Inflammatory macrophage (primary cell): Measurements from ENCODE around the gene ITGA6.
A peak's percentile ranks its signal among the peaks of the same experiment; 100 is the strongest.

Experiments used
- DNase-seq, 2 donors: peaks; one replicate each; pipeline ENCODE4 v3.0.0-alpha.2; 2020 to 2022

Gene ITGA6

DNA sequence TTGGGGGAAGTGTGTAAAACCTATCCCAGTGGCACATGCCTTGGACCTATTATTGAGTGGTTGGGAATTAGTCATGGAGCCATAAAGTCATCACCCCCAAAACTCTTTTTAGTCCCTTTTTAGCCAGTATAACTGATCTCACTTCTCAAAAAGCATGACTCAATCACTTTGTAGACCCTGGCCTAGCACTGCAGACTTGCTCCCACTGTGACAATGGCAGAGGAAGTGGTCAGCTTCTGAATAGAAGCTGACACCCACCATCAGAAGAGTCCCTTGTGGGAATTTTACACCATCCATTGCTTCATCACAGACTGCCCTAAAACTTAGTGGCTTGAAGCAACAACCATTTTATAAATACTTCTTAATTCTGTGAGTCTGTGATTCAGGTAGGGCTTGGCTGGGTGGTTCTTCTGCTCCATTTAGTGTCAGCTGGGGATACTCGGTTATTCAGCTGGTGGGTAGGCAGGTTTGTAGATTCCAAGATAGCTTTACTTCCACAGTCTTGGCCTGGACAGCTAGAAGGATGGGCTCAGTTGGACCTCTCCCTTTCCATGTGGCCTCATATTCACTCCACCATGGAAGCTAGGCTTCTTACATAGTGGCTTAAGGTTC is 10.8 kb upstream of the ITGA6 start:
- peak; percentile 83 to 95 for DNase-seq

DNA sequence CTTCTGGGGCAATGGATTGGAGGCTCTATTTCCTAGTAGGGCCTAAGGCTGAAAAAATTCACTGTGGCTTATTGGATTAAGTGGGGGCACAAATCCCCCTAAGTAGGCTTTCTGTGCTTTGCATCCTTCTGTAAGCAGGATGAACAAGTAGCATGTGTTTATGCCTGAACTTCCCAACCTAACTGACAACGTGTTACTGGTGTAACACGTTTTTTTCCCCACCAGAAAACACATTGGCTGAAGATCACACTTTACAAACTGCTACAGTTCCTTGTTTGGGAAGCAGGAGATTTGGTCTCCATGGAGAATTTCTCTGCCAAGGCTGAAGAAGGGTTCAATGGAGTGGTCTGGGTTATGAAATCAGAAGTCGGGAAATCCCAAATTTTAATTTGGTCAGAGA is 7.2 kb upstream of the ITGA6 start:
- no peak for DNase-seq

DNA sequence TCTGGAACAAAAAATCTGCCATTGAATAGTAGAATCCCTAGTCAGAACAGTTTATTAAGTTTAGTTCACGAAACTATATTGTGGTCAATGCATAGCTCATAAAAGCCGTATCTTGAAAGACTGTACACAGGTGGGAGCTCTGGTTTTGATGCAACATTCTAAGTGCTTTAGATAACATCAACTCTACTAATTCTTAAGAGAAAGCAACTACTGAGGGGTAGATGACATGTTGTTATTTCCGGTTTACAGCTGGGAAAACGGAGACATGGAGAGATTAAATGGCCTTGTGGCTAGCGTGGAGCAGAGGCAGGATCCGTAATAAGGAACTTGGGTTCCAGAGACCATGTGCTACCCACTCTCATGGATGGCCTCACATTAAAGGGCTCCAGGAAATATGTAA is 4.2 kb upstream of the ITGA6 start:
- no peak for DNase-seq

DNA sequence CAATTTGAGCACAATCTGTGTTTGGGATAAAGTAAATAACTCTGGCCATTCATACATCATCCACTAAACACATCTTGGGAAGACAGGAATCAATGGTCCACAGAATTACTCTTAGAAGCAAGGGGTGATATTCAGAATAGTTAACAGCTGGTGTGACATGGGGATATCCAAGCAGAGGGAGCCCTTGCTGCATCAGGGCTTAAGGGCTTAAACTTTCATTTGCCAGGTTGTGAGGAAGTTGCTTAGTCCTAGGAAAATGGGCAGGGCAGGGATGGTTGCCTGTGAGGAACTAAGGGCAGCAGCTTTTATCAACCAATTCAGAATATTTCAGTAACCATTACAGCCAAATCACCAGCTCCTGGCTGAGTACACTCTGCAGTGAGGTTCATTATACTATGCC is 2.0 kb upstream of the ITGA6 start:
- peak; percentile 5 to 42 for DNase-seq

DNA sequence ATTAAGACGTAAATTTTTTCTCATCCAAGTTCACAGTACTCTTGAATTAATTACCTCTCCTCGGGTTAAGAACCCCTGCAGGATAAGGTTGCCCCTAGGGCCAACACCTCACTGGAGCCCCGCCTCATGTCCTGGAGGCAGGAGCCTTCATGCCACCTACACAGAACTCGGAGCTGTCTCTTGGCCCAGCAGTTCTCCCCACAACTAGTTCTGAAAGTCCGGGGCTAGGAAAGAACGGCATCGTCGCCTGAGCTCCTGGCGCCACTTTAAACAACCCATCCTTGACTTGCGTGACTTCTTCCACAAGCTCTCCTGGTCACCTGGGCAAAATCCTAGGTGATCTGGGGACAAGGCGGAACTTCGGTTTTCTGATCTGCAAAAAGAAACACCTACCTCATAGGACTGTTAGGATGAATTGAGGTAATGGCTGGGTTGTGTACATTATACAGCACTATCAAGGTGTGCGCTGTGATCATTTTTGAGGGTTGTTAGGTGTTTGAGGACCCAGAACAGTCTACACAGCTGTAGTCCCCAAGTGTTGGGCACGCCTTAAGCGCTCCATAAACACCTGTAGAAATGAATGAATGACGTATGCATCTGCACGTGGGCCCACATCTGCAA is 641 bp upstream of the ITGA6 start:
- DNase-seq: no peak

DNA sequence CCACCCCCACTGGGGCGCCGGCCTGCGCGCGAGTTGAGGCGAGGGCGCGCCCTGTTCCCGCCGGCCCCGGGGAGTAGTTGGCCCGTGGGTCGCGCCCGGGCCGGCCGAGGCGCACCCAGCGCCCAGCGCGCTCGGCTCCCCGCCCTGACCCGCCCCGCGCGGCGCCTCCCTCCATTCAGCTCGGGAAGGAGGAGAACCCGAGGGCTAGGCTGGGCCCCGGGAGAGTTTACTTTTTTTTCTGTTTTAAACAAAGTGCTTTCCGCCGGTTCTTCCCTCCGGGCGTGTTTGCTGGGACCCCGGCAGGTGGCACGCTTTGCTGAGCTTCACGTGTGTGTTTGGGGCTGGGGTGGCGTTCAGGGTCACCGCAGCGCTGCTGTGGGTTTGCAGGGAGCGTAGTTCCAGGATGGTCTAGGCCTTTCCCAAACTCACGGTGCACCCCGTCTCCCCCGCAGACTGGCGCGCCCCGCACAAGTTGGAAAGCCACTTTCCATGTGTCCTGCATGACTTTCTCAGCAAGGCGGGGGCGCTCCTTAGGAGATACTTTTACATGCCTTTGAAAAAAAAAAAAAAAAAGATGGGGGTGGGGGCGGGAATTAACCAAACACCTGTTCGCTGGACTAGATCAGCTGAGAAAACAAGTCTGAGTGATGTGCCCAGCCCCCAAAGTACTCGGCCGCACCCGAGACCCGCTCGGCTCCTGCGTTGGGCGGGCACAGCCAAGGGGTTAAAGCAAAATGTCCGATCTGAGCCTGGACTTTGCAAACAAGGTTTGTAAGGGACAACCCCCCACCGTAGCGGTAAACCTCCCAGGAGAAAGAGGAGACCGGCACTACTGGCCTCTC is 825 bp downstream of the ITGA6 start:
- DNase-seq: peak; percentile 28 to 43

DNA sequence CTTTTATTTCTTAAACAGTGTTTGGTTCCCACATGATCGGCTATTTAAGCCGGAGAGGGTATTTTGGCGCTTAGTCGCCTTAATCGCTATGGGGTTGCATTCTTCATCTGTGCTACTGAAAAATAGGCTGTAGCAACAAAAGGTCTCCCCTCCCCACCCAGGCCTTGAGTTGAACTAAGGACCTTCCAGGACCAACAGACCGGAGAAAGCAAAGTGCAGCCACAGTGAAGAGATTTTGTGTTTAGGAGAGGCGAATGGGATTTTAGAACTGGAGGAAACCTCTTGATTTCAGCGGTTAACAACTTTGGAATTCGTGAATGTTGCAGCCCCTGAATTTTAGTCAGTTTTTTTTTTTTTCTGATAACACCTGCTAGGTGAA is 1.4 kb downstream of the ITGA6 start:
- no peak for DNase-seq

DNA sequence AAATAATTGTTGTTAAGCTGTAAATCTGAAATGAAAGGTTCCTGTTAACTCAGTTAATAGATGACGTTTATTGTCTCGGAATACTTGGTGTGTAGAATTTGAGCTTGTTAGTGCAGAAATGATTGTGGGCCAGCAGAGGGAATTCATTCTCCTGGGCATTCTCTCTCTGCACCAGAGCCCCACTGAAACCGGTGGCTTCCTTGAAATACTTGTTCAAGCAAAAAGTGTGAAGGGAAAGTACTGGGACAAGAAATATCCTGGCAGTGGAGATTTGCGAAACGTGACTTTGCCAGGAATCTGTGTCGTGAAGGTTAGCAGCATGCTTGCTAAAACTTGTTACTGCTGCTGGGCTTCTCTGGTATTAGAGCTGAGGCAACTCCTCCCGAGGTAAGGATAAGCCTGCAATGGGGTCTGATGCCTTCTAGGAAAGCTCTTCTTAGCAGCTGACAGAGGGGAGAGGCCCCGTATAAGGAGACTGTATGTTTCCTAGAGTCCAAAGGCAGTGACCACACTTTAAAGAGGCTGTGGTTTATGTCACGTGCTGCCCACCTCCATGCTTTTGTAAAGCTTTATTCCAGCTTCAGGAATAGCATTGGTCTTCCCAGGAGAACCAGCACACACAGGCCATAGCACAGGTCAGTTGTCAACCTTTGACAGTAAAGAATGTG is 2.0 kb downstream of the ITGA6 start:
- DNase-seq: peak; percentile 9 to 24

DNA sequence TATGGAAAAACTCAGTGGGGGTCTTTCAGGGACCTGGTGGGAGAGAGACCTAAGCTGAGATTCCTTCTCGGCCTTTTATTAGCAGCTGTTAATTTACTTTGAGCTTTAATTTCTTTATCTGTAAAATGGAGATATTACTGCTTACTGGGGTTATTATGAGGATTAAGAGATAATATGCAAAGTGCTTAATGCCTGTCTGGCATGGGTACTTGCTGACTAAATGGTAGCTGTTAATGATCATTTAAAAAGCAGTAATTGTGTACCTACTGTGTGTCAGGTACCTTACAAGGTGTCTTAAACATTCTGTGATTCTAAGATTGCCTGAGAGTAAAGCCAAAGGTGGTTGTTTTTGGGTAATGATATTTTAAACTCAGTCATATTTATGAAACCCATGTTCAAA is 2.6 kb downstream of the ITGA6 start:
- DNase-seq: no peak

DNA sequence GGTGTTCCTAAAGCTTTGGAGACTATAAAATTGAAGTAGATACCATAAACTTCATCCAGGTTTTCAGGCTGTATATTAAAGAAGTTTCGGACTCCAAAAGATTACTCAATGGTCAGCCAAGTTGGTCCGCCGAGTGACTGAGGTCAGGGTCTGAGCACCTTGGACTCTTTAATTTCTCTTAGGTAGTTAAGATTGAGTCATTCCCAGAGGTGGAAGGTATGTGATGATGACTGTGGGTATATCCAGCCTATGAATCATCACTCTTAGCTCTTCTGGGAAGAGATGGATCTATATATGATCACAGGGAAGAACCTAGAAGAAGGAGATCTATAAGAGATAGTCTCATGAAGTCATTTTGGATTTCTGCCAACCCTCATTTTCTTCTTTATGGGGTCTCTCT is 3.3 kb downstream of the ITGA6 start:
- no peak for DNase-seq

DNA sequence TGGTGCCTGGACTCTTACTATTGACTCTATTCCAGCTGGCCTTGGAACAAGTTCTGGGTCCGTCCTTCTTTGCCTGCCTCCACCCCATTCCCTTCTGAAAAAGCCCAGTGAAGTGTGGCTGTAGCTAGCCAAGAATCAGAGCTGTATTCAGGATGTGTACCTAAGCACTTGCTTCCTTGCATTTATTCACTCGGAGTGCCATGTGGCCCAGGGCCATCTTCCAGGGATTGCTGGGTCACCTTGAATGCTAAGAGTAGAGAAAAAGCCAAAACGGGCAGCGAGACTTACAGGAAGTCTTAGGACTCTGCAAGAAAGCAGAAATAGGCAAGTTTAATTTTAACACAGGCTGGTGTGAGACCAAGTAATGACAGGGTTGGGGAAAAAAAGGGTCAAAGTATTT is 4.1 kb downstream of the ITGA6 start:
- DNase-seq: peak; percentile 15 to 36

DNA sequence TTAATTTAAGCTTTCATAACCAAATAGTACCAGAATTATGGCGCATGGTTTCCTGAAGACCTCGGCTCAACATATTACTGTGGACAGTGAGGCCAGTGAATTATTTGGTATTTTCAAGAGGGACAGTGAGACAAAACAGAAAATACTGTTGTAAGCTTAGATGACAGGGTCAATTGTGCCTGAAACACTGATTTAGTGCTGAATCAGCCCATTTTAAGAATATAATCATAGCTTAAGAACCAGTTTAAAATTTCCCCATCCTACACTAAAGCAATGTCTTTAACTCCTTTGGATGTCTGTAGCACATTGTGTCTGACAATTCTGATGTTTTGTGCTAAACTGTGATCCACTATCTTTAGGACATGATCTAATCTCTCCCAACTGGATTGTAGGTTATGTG is 4.6 kb downstream of the ITGA6 start:
- no peak for DNase-seq

DNA sequence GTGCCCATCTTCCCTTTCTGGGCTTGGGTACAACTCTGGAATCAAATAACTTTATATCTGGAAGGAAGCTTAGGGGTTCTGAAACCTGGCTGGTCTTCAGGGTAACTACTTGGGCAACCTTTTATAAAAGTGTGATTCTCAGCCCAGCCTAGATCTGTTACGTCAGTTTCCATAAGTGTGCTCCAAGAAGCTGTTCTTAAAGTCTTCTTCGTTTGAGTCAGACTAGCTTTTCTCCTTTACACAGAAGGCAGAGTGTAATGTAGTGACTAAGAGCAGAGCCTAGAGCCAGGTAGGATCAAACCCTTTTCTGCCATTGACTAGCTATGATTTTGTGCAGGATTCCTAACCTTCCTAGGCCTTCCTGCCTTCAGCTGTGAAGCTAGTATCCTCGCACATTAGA is 5.8 kb downstream of the ITGA6 start:
- no peak for DNase-seq

DNA sequence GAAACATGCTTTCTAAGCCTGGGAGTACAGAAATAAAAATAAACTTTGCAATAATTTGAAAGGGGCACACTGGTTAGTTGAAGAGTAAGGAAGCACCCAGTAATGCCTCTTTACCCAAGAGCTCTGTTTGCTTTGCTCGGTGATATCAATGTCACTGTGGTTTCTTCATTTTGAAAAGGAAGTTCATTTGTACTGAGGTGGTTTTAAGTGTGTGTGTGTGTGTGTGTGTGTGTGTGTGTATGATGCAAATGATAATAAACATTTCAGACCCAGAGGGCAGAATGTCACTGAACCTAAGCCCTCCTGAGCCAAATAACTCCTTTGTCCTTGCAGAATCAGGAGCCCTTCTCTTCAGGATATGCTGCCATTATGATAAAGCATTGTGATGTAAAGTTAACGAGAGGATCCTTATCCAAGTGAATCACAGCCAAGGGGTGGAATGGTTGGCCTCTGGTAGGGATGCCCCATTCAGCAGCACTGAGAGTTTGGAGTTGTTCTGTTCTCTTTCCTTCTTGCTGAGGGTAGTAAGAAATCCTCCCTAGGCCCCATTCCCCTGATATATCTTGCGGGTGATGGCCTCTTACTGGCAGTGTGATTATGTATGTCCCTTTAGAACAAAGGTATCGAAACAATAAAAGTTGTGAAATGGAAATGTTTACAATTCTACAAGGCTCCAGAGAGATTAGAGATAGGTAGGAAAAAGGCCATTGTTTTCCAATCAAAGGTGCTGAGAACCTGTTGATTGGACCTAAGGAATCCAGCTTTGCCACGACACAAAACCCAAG is 7.6 kb downstream of the ITGA6 start:
- peak; percentile 60 to 61 for DNase-seq

DNA sequence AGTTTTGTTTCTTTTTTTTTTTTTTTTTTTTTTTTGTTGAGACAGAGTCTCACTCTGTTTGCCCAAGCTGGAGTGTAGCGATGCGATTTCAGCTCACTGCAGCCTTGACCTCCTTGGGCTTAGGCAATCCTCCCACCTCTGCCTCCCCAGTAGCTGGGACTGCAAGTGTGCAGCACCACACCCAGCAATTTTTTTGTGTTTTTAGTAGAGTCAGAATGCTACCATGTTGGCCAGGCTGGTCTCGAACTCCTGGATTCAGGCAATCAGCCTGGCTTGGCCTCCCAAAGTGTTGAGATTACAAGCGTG is 8.2 kb downstream of the ITGA6 start:
- peak in 1 of 2 donors; percentile 27 for DNase-seq

DNA sequence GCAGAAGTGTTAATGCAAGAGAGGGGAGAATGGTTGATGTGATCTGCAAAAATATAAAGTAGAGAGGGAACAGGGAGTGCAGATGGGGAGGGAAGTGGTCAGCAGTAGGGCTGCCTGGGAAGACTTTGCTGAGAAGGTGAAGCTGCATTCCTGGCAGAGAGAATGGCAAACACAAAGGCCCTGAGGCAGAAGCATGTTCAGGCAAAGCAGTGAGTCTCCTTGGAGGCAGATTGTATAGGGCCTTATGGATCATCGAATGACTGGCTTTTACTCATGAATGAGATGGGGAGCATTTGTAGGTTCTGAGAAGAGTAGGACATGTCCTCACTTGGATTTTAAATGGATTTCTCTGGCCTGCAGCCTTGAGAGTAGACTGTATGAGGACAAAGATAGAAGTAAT is 9.5 kb downstream of the ITGA6 start:
- DNase-seq: no peak

DNA sequence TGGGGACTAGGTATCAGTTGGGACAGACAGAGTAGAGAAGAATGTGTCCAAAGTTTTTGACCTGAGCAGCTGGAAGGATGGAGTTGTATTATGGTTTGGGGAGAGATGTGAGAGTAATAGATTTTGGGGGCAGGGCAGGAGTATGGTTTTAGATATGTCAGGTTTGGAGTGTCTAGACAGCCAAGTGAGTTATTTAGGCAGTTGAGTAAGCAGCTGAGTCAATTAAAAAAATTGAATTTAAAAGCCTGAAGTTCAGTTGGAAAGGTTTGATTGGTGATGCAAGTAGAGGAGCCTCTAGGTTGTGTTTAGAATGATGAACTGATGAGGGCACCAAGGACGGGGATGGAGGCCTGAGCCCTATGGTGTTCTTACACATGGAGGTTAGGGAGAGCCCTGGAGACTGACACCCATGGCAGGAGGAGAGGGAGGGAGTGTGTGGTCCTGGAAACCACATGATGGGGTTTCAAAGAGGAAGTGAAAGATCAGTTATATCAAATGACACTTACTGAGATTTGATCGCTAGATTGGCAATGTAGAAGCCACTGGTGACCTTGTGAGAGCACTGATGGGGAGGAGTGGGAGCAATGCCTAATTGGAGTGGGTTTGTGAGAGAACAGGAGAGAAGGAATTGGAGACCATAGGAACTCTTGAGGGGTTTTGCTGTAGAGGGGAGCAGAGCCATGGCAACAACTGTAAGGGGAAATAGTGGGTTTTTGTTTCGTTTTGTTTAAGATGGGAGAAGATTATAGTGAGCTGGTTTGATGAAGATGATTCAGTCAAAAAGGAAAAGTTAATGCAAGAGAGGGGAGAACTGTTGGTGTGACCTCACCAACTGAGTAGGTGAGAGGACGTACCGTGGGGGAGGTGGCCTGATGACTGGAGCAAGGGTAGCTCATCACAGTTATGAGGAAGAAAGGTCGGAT is 10.3 kb downstream of the ITGA6 start:
- peak; percentile 58 to 62 for DNase-seq

DNA sequence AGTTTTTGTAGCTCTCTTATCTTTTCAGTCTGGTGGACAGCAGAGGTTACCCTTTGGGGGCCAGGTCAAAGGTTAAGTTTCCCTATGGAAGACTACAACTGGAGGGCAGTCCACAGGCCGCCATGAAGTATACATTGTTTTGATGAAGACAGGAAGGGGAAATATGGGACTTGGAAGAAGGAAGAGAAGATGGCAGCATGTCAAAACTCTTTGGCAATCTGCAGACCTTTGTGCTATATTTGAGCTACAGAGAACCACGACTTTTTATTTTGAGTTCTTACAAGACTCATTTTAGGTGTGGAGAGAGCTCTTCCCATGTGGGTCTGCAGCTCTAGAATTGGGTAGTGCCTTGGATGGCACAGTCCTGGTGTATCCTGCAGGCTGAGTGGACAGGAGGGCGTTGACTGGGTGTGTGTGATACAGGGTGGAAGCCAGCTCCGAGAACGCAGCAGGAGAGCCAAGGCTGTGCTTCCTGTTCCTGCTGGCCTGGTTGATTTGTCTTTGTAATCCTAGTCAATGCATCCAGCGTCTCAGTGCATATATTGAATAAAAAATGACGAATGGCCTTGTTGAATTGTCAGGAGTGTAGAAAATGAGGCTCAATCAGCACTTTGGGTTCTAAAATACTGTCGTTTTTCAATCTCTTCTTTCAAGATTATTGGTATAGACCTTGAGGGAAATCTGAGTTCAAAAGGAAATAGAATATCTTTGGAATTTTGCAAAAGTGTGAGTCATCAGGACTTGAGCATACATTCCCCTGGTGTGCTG is 11.5 kb downstream of the ITGA6 start:
- DNase-seq: peak in 1 of 2 donors; percentile 21

DNA sequence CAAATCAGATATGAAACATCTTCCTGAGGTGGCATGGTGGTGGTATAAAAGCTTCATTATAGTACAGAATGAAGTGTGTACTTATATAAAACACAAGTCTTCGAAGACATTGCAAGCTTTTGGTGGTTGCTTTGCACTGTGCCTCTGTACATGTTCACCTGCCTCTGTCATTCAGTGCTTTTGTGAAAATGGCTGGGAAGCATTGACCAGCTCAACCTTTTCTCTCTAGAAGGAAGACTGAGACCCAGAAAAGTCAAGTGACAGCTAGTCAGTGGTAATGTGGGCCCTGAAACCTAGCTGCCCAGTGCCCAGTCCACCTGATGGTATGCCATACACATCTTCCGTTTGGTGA is 12.1 kb downstream of the ITGA6 start:
- no peak for DNase-seq

DNA sequence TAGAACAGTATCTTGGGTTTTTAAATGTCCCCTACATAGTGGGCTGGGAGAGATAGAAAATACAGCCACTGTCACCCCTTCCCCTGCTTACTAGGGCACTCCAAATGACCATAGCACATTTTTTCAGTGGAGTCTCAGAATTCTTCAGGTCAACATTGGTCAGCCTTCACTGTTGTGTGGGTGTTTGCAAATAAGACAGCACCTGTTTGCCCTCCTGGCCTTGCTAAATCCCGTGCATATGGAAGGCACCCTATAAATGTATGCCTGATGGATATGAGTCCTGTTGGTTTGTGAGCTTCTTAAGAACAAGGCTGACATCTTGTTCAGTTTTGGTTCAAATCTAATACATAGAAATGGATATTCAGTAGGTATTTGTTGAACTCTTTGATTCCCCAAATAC is 12.5 kb downstream of the ITGA6 start:
- DNase-seq: no peak

DNA sequence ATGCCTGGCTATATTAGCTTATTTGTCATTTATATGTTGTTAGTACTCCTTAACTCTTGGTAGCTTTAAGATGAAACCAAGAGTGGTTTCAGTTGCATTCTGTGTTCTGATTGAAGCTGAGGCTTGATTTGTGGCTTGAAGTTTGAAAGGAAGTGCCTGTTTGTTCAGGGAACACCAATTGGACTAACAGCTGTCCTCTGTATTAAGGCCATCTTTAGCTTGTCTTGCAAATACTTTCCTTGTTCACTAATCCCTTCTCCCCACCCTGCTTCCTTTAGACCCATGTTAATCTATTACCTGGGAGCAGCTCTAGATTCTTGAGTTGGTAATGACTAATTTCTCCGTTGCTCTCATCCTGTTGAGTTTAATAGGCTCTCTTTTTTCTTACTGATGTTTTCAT is 13.4 kb downstream of the ITGA6 start:
- no peak for DNase-seq
